ENCODE data around the gene MPHOSPH6.

- TF ChIP-seq CTCF (IDR thresholded peaks at IDR 0.05) (no peak), POLR2A (IDR thresholded peaks at IDR 0.05) (no peak), POLR2AphosphoS5 (IDR thresholded peaks at IDR 0.05) (no peak)
These were observed 45.4 kb downstream of the MPHOSPH6 start for GRCh38 chr16:82124651-82125050.
